GM19025 (cell line): ENCODE measurements around the gene PREX1.

Source experiments
- ATAC-seq: cut with Tn5 transposase; IDR thresholded peaks from one replicate; pipeline ENCODE4 v1.9.1; 2021; ENCODE audit warnings: mild to moderate bottlenecking, low read depth, moderate library complexity; ENCODE audit not compliant: unreplicated experiment

The PREX1 gene

DNA sequence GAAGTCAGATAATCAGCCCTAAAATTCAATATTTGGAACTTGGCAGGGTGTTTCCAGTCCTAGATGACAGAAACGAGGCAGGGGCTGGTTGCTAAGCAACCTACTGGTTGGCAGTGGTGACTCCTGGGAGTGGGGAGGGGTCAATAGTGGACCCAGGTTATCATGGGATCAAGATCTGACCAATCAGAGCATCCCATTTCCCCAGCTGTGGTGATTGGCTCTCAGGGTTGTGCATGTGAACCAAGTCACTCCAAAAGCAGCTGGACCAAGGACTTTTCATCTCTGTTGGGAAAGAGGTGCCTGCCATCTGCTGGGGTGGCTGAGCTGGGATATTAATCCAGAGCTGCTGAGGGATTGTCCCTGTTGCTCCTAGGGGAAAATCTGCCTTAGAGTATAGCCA, 253.4 kb downstream of the PREX1 start:
- no peak for ATAC-seq
